K562 (cell line): ENCODE measurements around the gene FKBP15. TPM values are rescaled to one million over a fixed set of nuclear protein-coding genes. Genes with fewer than 3 reads are reported as not detected.

Experiments used
- ATAC-seq: fragments of 200-7000 bp; cut with Tn5 transposase; 3 replicates; pipeline ENCODE4 v1.9.1; 2020; ENCODE audit warnings: moderate library complexity
- BruUV-seq: library from RNA; stranded (reverse); fragments of 400-500 nt; replicated peaks from 2 replicates; lab custom pipeline; 2021; lab: Mats Ljungman, UMichigan
- CTCF ChIA-PET: fragments of 300-600 bp; formaldehyde crosslinking; extraction: SDS; loops from one replicate; lab custom pipeline; 2021; ENCODE audit warnings: low intra/inter-chr PET ratio; lab: Yijun Ruan, JAX
- POLR2A ChIA-PET: fragments of 300-600, 350-650 bp; sonication (Branson Sonifier 250); formaldehyde crosslinking; extraction: SDS; loops from one replicate; lab custom pipeline; 2021; ENCODE audit warnings: antibody characterized with exemption, inconsistent platforms; lab: Yijun Ruan, JAX
- DNase-seq, 4 experiments: peaks; one replicate each; pipeline versions ENCODE4 v3.0.0 to v3.0.0-alpha.2; 2011 to 2018; ENCODE audit warnings: low spot score in 3 of 4, mixed read lengths in 3 of 4; ENCODE audit errors: extremely low read depth in 1 of 4
- FAIRE-seq: peaks from 2 replicates; lab custom pipeline; 2011; peaks lifted over from hg19 to GRCh38; lab: Jason Lieb, UNC
- H2AFZ ChIP-seq: 2 replicates; pipeline ENCODE4 v1.6.0; 2011; ENCODE audit warnings: low read depth, low read length, control low read depth, inconsistent platforms
- H3K27ac ChIP-seq: fragments of 200-600 bp; 3 replicates; pipeline ENCODE4 v1.8.0; 2011; ENCODE audit warnings: low read depth, mild to moderate bottlenecking, control low read depth, inconsistent platforms, low read length, moderate library complexity, mixed read lengths; ENCODE audit errors: extremely low read depth
- H3K27me3 ChIP-seq, 2 experiments: fragments of 300-600 bp in 1 of 2; 2 replicates in 1 of 2; 3 replicates in 1 of 2; pipeline versions ENCODE4 v1.6.0 to v1.8.0; 2011; ENCODE audit warnings: inconsistent platforms in 2 of 2, low read length in 2 of 2, mild to moderate bottlenecking in 1 of 2, mixed read lengths in 1 of 2, moderate library complexity in 1 of 2; ENCODE audit not compliant: control insufficient read depth in 2 of 2, insufficient read depth in 2 of 2
- H3K36me3 ChIP-seq: fragments of 300-600 bp; 3 replicates; pipeline ENCODE4 v1.8.0; 2011; ENCODE audit warnings: mild to moderate bottlenecking, low read length, inconsistent platforms; ENCODE audit not compliant: control insufficient read depth, insufficient read depth
- H3K4me1 ChIP-seq, 2 experiments: fragments of 200-600 bp in 1 of 2; replicated peaks in 1 of 2; 2 replicates in 1 of 2; 3 replicates in 1 of 2; pipeline versions ENCODE4 v1.5.1 to v1.8.0; 2011; ENCODE audit warnings: inconsistent platforms in 2 of 2, low read length in 2 of 2, mild to moderate bottlenecking in 1 of 2, mixed read lengths in 1 of 2, moderate library complexity in 1 of 2; ENCODE audit not compliant: control insufficient read depth in 2 of 2, insufficient read depth in 2 of 2
- H3K4me2 ChIP-seq: 2 replicates; pipeline ENCODE4 v1.6.1; 2011; ENCODE audit warnings: low read length, control low read depth, inconsistent platforms, mixed read lengths; ENCODE audit not compliant: insufficient read depth
- H3K4me3 ChIP-seq: fragments of 200-600 bp; sonication (generic), shearing (Covaris generic); 2 replicates; pipeline ENCODE4 v1.5.1; 2016; ENCODE audit warnings: control low read depth, inconsistent platforms
- H3K79me2 ChIP-seq: fragments of 200-600 bp; 3 replicates; pipeline ENCODE4 v1.8.0; 2011; ENCODE audit warnings: low read length, inconsistent platforms; ENCODE audit not compliant: control insufficient read depth, insufficient read depth
- H3K9ac ChIP-seq, 2 experiments: 2 replicates each; pipeline versions ENCODE4 v1.6.0 to v1.6.1; 2011; ENCODE audit warnings: low read depth in 2 of 2, low read length in 2 of 2, control low read depth in 1 of 2, inconsistent platforms in 1 of 2, mild to moderate bottlenecking in 1 of 2, mixed read lengths in 1 of 2; ENCODE audit not compliant: insufficient read depth in 1 of 2
- H3K9me1 ChIP-seq: one replicate; pipeline ENCODE4 v1.6.0; 2011; ENCODE audit warnings: inconsistent platforms, mild to moderate bottlenecking, low read length, moderate library complexity; ENCODE audit not compliant: control insufficient read depth, insufficient read depth
- H3K9me3 ChIP-seq: replicated peaks from 2 replicates; pipeline ENCODE4 v1.5.1; 2011; ENCODE audit warnings: low read depth, low read length, inconsistent platforms; ENCODE audit not compliant: control insufficient read depth, insufficient read depth
- H4K20me1 ChIP-seq: replicated peaks from 2 replicates; pipeline ENCODE4 v1.6.1; 2011; ENCODE audit warnings: low read length, inconsistent platforms, mixed read lengths; ENCODE audit not compliant: control insufficient read depth, insufficient read depth
- CHD2 ChIP-seq: IDR thresholded peaks from 2 replicates; pipeline ENCODE4 v1.6.1; 2011; ENCODE audit warnings: low read depth, low read length
- CREB5 ChIP-seq: fragments of 250-450 bp; sonication (Bioruptor Pico); IDR thresholded peaks from 2 replicates; pipeline ENCODE4 v1.5.0; 2020; ENCODE audit warnings: mild to moderate bottlenecking
- GABPB2 ChIP-seq: fragments of 250-450 bp; sonication (Bioruptor Pico); conservative IDR thresholded peaks from 2 replicates; pipeline ENCODE4 v1.5.1; 2021; ENCODE audit warnings: mild to moderate bottlenecking
- HBP1 ChIP-seq: fragments of 450-650 bp; formaldehyde crosslinking; IDR thresholded peaks from 2 replicates; pipeline ENCODE4 v1.4.0; 2022; ENCODE audit warnings: missing genetic modification characterization
- ID3 ChIP-seq, 2 experiments: fragments of 250-450 bp in 1 of 2; fragments of 450-650 bp in 1 of 2; sonication (Bioruptor Pico) in 1 of 2; IDR thresholded peaks; 2 replicates each; pipeline versions ENCODE4 v1.6.1 to v1.8.0; 2016 to 2021; ENCODE audit warnings: mild to moderate bottlenecking in 2 of 2, moderate library complexity in 2 of 2, missing compliant biosample characterization in 1 of 2, missing genetic modification characterization in 1 of 2
- KLF16 ChIP-seq: IDR thresholded peaks from 2 replicates; pipeline ENCODE4 v1.6.1; 2016; ENCODE audit warnings: antibody characterized with exemption
- NEUROD1 ChIP-seq: fragments of 150-350 bp; IDR thresholded peaks from 2 replicates; pipeline ENCODE4 v1.6.1; 2014; ENCODE audit warnings: borderline replicate concordance, low read length, low read depth; ENCODE audit not compliant: partially characterized antibody
- PHB ChIP-seq: fragments of 250-450 bp; sonication (Bioruptor Pico); IDR thresholded peaks from 2 replicates; pipeline ENCODE4 v1.5.0; 2021
- RAD21 ChIP-seq, 2 experiments: fragments of 250-450 bp in 1 of 2; fragments of 450-650 bp in 1 of 2; sonication (Bioruptor Pico) in 1 of 2; formaldehyde crosslinking in 1 of 2; IDR thresholded peaks in 1 of 2; conservative IDR thresholded peaks in 1 of 2; 2 replicates each; pipeline versions ENCODE4 v1.4.0 to v1.8.0; 2020 to 2022; ENCODE audit warnings: mild to moderate bottlenecking in 2 of 2, moderate library complexity in 1 of 2
- RBM39 ChIP-seq: fragments of 200-400 bp; formaldehyde crosslinking; optimal IDR thresholded peaks from 2 replicates; pipeline ENCODE3; 2018; ENCODE audit warnings: low read depth, low read length
- RERE ChIP-seq: sonication (generic); formaldehyde crosslinking; IDR thresholded peaks from 2 replicates; pipeline ENCODE4 v1.8.0; 2023; ENCODE audit warnings: missing genetic modification reagents, mild to moderate bottlenecking, borderline replicate concordance
- SETDB1 ChIP-seq: IDR thresholded peaks from one replicate; pipeline ENCODE4 v1.6.1; 2012; ENCODE audit warnings: low read length, control low read depth, inconsistent platforms
- ZNF507 ChIP-seq: conservative IDR thresholded peaks from 2 replicates; pipeline ENCODE4 v1.6.1; 2017; ENCODE audit warnings: missing genetic modification characterization, missing compliant biosample characterization
- WGBS: fragments of 100-300 bp; shearing (Covaris generic); methylation state at CpG from one replicate; pipeline ENCODE4 v1.1.6; 2016; ENCODE audit warnings: low coverage, mixed read lengths; ENCODE audit not compliant: insufficient coverage; ENCODE audit errors: missing lambda C conversion rate; 5-methylcytosine and 5-hydroxymethylcytosine counted together
- in situ Hi-C: fragments of 300-500 bp; cut with MboI; formaldehyde crosslinking; loops from 4 replicates; pipeline ENCODE4 v1.15.0; 2018; ENCODE audit warnings: inconsistent platforms, mixed read lengths
- intact Hi-C: fragments of 100-400 bp; cut with micrococcal nuclease; formaldehyde crosslinking; loops from 2 replicates; pipeline ENCODE4 v1.14.2; 2022
- polyA plus RNA-seq, 8 experiments: library from polyadenylated mRNA; depleted of rRNA in 4 of 8; stranded (reverse) in 5 of 8; unstranded in 3 of 8; fragments of >200 nt; fragmentation: Nextera tagmentation in 2 of 8; fragmentation: Illumina TruSeq in 1 of 8; extraction: Ambion mirVana in 2 of 8; extraction: Trizol in 1 of 8; gene quantifications; 2 replicates each; pipeline versions ENCODE4 v1.2.1 to v1.2.3, GENCODE V29; 2011 to 2014; ENCODE audit warnings: inconsistent platforms in 1 of 8, missing spikeins in 1 of 8
- total RNA-seq, 7 experiments: library from RNA; depleted of rRNA in 6 of 7; stranded (reverse); fragments of >200 nt in 6 of 7; fragmentation: Illumina TruSeq in 2 of 7; extraction: Trizol in 2 of 7; gene quantifications; 2 replicates each; pipeline versions ENCODE4 v1.2.1 to v1.2.3, GENCODE V29; 2011 to 2021; ENCODE audit warnings: low replicate concordance in 1 of 7

FKBP15 gene
- total and polyA plus RNA-seq, 9 of the 15 experiments (the other 6 are each of a cell fraction or from before 2014, with no cell fraction given), result 8.7 to 38.0 (median 18.9) TPM

- no TSS peak for BruUV-seq
- no peak overlapping the region for H3K4me2 ChIP-seq
- peak in 1 of 4 experiments; percentile 21 for DNase-seq
- H3K36me3 ChIP-seq, result peaks cover 22% of the 10 kb centered on the region; the same call in 2 of the 3 replicates
- WGBS, result 58% methylated on average over 3 of the region's 3 CpGs
- no peaks in the 10 kb centered on the region for H3K9me3 ChIP-seq
- ATAC-seq, result no peak
- peaks cover 38% of the 10 kb centered on the region for H3K79me2 ChIP-seq
- no peak overlapping the region for H3K9ac ChIP-seq
- in situ Hi-C loops (no loop called here), intact Hi-C loops (no loop called here)
- no peak overlapping the region for H3K4me3 ChIP-seq
- H3K9me1 ChIP-seq, result no peaks in the 10 kb centered on the region
- H2AFZ ChIP-seq, result no peak overlapping the region
- no peaks in the 10 kb centered on the region for H4K20me1 ChIP-seq
- ChIA-PET CTCF (no interaction called here), POLR2A (no interaction called here)
- H3K4me1 ChIP-seq, result peaks cover 0 to 7% of the 10 kb centered on the region in 2 experiments; a peak in 2 of 5 replicates
- FAIRE-seq, result no peak
- no peaks in the 10 kb centered on the region for H3K27me3 ChIP-seq
- H3K27ac ChIP-seq, result no peak overlapping the region
- TF ChIP-seq KLF16, result no peak
- TF ChIP-seq ZNF507 (tag), result no peak
- no peak for TF ChIP-seq RBM39
- TF ChIP-seq ID3 (CRISPR knock-in tag; IDR thresholded peaks at IDR 0.05), result no peak
- no peak for TF ChIP-seq ID3 (tag; IDR thresholded peaks at IDR 0.05)
- no peak for TF ChIP-seq NEUROD1
- no peak for TF ChIP-seq PHB (CRISPR knock-in tag)
- TF ChIP-seq CHD2, result no peak
- TF ChIP-seq GABPB2, result no peak
- 0 out of 4 replicates have a peak, but pooled peaks of 1 of the 2 experiments have one; percentile 11 for TF ChIP-seq RAD21 (CRISPR knock-in tag; conservative IDR thresholded peaks at IDR 0.05 in 1 of 2, IDR thresholded peaks at IDR 0.05 in 1 of 2)
- TF ChIP-seq SETDB1, result no peak
- no peak for TF ChIP-seq HBP1 (CRISPR knock-in tag)
- TF ChIP-seq CREB5, result no peak
- no peak for TF ChIP-seq RERE (CRISPR knock-in tag)
Measured at GRCh38 chr9:113215132-113215531, 5.9 kb downstream of the FKBP15 start.
